GM10248 (cell line): Measurements from ENCODE around the gene LRCOL1.

Source experiments
- CTCF ChIA-PET: fragments of 300-600 bp; sonication (Branson Sonifier 250); formaldehyde crosslinking; extraction: SDS; loops from one replicate; lab custom pipeline; 2021; ENCODE audit warnings: antibody characterized with exemption; lab: Yijun Ruan, JAX
- POLR2A ChIA-PET: fragments of 350-650 bp; sonication (Branson Sonifier 250); formaldehyde crosslinking; extraction: SDS; loops from one replicate; lab custom pipeline; 2020; ENCODE audit warnings: antibody characterized with exemption; lab: Yijun Ruan, JAX
- DNase-seq: peaks from one replicate; pipeline ENCODE4 v3.0.0; 2012; ENCODE audit errors: extremely low spot score
- CTCF ChIP-seq: IDR thresholded peaks from 2 replicates; pipeline ENCODE4 v1.5.1; 2012; ENCODE audit warnings: mild to moderate bottlenecking, low read depth; ENCODE audit errors: extremely low read depth, missing control alignments, control extremely low read depth

The LRCOL1 gene

DNA sequence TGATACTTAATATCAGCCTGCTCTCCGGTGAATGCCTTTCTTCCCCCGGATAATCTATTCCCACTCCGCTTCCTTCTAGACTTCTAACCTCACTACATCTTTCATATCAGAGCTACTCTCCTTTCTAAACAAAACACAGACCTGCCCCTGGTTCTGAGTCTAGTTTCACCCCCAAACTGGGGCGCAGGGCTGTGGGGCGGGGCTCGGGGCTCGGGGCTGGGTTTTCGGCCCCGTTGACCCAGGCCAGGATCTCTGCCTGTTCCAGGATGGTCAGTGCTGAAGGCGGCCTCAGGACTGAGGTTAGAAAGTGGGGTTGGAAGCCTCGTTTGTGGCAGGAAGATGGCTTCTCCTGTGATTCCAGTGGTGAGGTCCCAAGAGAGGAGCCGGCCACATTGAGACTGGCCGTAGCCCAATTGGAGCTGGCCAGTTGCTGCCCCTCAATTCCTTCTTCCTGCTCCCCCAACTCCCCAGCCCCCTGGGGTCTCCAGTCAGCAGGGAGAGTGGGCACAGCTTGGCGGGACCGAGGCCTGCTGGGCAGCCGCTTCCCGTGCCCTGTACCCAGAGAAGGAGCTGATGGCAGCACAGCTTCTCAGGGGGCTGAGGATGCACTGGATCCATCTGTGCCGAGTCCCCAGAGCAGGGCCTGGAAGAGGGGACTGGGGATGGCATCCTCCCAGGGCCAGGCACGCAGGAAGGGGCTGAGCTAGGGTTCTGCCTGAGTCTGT is 52.9 kb downstream of the LRCOL1 start:
- ChIA-PET CTCF (no interaction called here), POLR2A (no interaction called here)
- TF ChIP-seq CTCF, result no peak
- no peak for DNase-seq

- ChIA-PET POLR2A (no interaction called here), CTCF (no interaction called here)
- TF ChIP-seq CTCF, result no peak
- no peak for DNase-seq
Observed at GRCh38 chr12:132556801-132557200, 53.6 kb downstream of the LRCOL1 start.

- no peak for TF ChIP-seq CTCF
Observed at GRCh38 chr12:132556216-132556615, 54.2 kb downstream of the LRCOL1 start.

DNA sequence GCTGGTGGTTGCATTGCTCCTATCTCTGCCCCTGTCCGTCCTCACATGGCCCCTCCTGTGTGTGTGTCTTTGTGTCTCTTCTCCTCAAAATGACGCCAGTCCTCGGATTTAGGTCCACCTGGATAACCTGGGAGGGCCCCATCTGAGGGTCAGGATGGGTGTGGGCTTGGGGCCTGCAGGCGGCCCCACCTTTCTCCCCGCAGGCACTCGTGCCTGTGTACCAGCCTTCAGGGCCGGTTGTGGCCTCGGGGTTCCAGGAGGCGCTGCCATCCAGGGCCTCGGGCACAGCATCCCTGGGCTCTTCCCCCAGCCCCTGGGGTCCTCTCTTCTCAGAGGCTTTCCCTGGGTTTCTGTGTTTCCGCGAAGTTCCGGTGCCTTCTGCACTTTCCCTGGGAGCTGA is 54.7 kb downstream of the LRCOL1 start:
- no peak for DNase-seq

More at GRCh38 chr12:132556216-132556615, 54.2 kb downstream of the LRCOL1 start:
- no peak for DNase-seq
- POLR2A ChIA-PET, result no interaction called here
- CTCF ChIA-PET, result no interaction called here

DNA sequence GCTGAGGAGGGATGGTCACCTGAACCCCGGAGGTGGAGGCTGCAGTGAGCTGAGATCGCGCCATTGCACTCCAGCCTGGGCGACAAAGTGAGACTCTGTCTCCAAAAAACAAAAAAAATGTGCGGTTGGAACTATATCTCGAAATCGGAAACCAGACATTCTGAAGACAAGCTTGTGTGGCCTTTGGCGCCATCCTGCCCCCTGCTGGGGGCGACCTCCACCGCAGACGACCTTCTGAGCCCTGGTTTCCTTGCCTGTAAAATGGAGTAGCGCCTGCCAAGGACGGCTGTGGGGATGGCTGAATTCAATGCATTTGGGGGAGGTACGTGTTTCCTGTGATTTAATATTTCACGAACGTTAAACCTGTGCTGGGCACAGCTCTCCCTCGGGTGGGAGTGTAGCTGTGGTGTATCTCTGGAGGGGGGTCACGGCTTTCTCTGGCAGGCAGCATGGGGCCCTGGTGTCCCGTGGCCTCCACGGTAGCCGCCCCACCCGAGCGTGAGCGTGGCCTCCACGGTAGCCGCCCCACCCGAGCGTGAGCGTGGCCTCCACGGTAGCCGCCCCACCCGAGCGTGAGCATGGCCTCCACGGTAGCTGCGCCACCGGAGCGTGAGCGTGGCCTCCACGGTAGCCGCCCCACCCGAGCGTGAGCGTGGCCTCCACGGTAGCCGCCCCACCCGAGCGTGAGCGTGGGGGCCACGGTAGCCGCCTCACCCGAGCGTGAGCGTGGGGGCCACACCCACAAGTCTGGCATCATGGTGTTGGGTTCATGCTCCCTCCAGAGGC is 55.3 kb downstream of the LRCOL1 start:
- DNase-seq, result no peak
- ChIA-PET POLR2A (no interaction called here), CTCF (interaction anchor here (1.1 to 1.3 kb wide), 2 partner anchors 12 to 140 kb away, joined by 3 to 5 read pairs; no protein-coding TSS in a partner anchor)
- peak; percentile 28 for TF ChIP-seq CTCF

More for the DNA sequence above, 54.7 kb downstream of the LRCOL1 start:
- TF ChIP-seq CTCF, result no peak
- ChIA-PET POLR2A (no interaction called here), CTCF (interaction anchor here (1.1 kb wide), 1 partner anchor 11 kb away, joined by 3 read pairs; no protein-coding TSS in a partner anchor)
